Measurements from ENCODE around the gene FAM222A. TPM values are rescaled to one million over a fixed set of nuclear protein-coding genes. Genes with fewer than 3 reads are reported as not detected.

The FAM222A gene
- total RNA-seq, 1 donor from 2014 or later = 0.73 TPM

- no peak for DNase-seq (ENCODE audit: low spot score)
Observed at GRCh38 chr12:109710747-109711595, 2.7 kb upstream of the FAM222A start.

- no peak for DNase-seq (ENCODE audit: low spot score)
Observed at GRCh38 chr12:109711596-109712461, 1.8 kb upstream of the FAM222A start.

- DNase-seq (ENCODE audit: low spot score) = peak; percentile 69
Observed at GRCh38 chr12:109714141-109714912, 702 bp downstream of the FAM222A start.

GRCh38 chr12:109714913-109715244 lies 1.3 kb downstream of the FAM222A start:
- no peak for DNase-seq (ENCODE audit: low spot score)

DNA sequence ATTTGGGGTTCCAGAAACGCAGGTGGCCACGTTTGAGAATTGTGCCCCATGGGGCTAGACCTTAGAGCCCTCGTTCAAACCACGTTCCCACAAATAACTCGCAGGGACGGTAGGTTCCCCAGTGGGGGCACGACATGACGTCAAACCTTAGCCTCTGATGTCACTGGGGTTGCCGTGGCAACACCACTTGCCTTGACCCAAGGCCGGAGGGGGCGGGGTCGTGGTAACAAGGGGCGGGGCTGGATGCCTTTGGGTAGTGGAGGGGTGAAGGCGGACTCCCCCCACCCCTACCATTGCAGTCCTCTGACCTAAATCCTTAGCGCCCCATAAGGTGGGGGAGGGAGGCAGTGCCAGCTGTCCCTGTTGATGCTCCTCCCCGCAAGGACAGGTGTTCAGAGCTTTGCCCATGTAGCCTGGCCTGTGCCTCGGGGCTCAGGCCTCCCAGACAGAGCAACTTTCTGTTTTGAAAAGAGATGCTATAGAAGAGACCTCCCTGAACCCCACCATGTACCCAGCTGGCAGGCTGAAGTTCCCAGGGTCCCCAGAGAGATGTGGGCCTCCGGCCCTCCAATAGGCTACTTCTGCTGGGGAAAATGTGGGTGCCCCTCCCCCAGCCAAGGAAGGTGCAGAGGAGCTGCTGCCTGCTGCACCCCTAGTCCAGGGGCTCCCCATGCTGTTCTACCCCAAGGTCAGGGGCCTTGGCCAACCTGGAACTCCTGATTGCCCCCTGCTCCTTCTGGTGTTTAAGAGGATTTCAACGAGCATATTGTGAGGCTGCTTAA lies 1.9 kb downstream of the FAM222A start:
- no peak for DNase-seq (ENCODE audit: low spot score)

GRCh38 chr12:109716092-109716479 lies 2.5 kb downstream of the FAM222A start:
- no peak for DNase-seq (ENCODE audit: low spot score)

- peak; percentile 59 for DNase-seq (ENCODE audit: low spot score)
Observed at GRCh38 chr12:109716512-109717389, 3.1 kb downstream of the FAM222A start.

- DNase-seq (ENCODE audit: low spot score) = no peak
Observed at GRCh38 chr12:109717390-109718357, 4.0 kb downstream of the FAM222A start.

GRCh38 chr12:109718390-109718789 lies 4.8 kb downstream of the FAM222A start:
- DNase-seq (ENCODE audit: low spot score) = no peak

GRCh38 chr12:109719123-109720022 lies 5.7 kb downstream of the FAM222A start:
- DNase-seq (ENCODE audit: low spot score) = no peak

DNA sequence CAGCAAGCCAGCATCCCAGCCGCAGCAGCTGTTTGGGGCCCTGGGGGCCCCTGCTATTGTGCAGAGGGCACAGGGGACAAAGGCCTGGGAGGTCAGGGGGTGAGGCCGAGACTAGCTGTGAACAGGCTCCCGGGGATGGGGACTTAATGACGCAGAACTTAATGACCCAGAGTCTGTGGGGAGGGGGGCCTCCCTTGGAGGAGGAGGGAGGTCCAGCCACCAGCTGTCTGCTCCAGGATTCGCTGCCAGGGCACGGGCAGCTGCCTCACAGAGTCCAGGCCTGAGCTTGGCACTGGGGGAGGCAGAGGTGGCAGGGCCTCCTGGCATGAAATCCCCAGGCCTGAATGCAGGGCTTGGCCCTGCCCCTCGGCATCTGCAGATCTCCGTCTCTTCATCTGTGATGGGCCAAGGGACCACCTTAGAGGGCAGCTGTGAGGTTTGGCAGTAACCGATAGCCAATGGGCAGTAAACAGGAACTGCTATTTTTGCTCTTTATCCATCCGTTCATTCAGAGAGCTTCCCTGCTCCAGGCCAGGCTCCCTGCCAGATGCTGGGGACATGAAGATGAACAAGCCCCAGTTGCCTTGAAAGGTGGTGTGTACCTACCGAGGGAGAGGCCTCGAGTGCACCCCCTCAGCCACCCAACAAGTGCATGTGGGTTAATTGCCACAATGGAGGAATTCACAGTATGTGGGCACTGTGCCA lies 6.7 kb downstream of the FAM222A start:
- DNase-seq (ENCODE audit: low spot score) = no peak

DNA sequence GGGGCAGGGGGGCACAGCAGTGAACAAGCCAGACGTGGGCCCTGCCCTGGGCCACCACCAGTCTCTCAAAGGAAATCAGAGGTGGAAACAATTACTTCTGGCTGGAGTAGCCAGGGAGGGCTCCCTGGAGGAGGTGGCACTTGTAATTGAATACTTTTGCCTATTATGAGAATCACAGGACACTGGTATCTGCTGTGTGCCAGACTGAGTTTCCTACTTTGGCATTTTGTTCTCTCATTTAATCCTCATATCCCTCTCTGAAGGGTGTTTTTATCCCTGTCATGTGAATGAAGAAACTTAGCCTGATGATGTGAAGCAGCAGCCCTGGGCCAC lies 7.2 kb downstream of the FAM222A start:
- DNase-seq (ENCODE audit: low spot score) = no peak

- DNase-seq (ENCODE audit: low spot score) = no peak
Observed at GRCh38 chr12:109721276-109721675, 7.7 kb downstream of the FAM222A start.

DNA sequence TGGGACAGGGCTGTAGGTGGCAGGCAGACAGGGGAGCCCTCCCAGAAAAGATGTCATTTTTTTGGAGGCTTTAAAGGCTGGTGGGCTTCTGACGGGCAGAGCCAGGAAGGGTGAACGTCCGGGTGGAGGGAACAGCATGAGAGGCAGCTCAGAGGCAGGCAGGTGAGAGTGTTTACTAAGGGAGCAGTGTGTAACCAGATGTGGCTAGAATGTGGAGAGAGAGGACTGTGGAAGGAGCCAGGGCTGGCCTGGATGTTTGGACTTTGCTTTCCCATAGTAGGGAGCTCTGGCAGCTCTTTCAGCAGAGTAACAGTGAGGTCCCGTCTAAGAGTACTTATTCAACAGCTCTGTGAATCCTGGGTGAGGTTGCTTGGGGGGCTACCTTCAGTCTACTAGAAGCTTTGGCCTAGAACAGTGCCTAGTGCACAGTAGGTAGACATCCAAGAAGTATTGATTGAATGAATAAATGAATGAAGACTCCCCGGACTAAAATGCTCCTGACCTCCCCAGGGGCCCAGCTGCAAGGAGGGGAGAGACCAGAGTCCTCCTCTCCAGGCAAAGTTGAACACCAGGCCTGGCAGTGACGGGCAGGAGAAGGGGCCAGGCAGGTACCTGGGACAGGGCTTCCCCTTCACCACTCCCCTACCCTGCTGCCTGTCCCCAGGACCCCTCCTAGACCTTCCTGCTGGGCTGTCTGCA lies 8.5 kb downstream of the FAM222A start:
- DNase-seq (ENCODE audit: low spot score) = no peak

- DNase-seq (ENCODE audit: low spot score) = no peak
Observed at GRCh38 chr12:109722721-109723094, 9.1 kb downstream of the FAM222A start.

DNA sequence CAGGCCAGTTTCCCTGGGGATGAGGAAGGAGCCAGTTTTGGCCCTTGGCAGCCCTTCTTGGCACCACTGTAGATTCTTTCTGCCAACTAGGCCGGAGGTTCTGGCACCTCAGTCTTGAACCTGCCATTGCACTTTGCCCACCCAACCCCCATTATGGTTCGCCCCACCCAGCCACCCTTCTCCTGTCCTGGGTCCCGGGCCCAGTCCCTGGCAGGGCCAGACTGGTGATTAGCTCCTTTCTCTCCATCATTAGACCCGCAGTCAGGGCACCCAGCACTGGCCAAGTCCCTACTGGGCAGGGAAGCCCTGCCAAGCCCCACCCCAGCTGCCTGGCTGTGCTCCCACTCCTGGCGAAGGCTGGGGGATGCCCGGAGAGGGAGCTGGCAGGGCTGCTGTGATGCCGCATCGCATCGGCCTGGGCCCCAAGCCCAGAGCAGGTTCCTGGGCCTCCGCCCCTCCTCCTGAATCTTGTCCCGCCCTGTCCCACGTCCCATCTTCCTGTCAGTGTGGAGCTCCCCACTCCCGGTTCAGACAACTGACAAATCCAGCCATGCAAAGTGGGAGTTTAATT lies 9.8 kb downstream of the FAM222A start:
- peak; percentile 71 for DNase-seq (ENCODE audit: low spot score)
